GM12878 (cell line): ENCODE results near the gene MYOM1. TPM values are rescaled to one million over a fixed set of nuclear protein-coding genes. Genes with fewer than 3 reads are reported as not detected.
A peak's percentile ranks its signal among the peaks of the same experiment; 100 is the strongest.

Source experiments
- ATAC-seq: fragments of 200-7000 bp; cut with Tn5 transposase; 3 replicates; pipeline ENCODE4 v1.9.1; 2020; ENCODE audit warnings: mild to moderate bottlenecking, moderate library complexity
- BruUV-seq: library from RNA; stranded (reverse); fragments of 400-500 nt; replicated peaks from 2 replicates; lab custom pipeline; 2021; lab: Mats Ljungman, UMichigan
- CTCF ChIA-PET: fragments of 300-600 bp; sonication (Branson Sonifier 250); formaldehyde crosslinking; extraction: SDS; loops from one replicate; lab custom pipeline; 2021; ENCODE audit warnings: inconsistent platforms; lab: Yijun Ruan, JAX
- POLR2A ChIA-PET: fragments of 350-600 bp; formaldehyde crosslinking; extraction: SDS; loops from one replicate; lab custom pipeline; 2021; ENCODE audit warnings: inconsistent platforms; lab: Charles Lee
- RAD21 ChIA-PET: fragments of 300-600 bp; sonication (Branson Sonifier 250); formaldehyde crosslinking; loops from one replicate; lab custom pipeline; 2023; ENCODE audit warnings: antibody characterized with exemption; ENCODE audit not compliant: unreplicated experiment; lab: Charles Lee
- SMC1A ChIA-PET: fragments of 300-600 bp; sonication (Branson Sonifier 250); formaldehyde crosslinking; loops from one replicate; lab custom pipeline; 2023; ENCODE audit not compliant: unreplicated experiment, uncharacterized antibody; lab: Charles Lee
- DNase-seq: peaks from one replicate; pipeline ENCODE4 v3.0.0-alpha.2; 2011; ENCODE audit warnings: low read depth, low spot score
- FAIRE-seq: peaks from 3 replicates; lab custom pipeline; 2011; peaks lifted over from hg19 to GRCh38; lab: Jason Lieb, UNC
- H2AFZ ChIP-seq: 2 replicates; pipeline ENCODE4 v1.6.0; 2011; ENCODE audit warnings: low read depth, low read length, control low read depth; ENCODE audit not compliant: control insufficient read depth
- H3K27ac ChIP-seq: 2 replicates; pipeline ENCODE4 v1.5.1; 2011; ENCODE audit warnings: control low read depth; ENCODE audit not compliant: control insufficient read depth, insufficient read depth
- H3K27me3 ChIP-seq, 2 experiments: replicated peaks in 1 of 2; 2 replicates each; pipeline versions ENCODE4 v1.6.0 to v1.6.1; 2011; ENCODE audit warnings: low read length in 1 of 2; ENCODE audit not compliant: control insufficient read depth in 2 of 2, insufficient read depth in 2 of 2
- H3K36me3 ChIP-seq, 2 experiments: 2 replicates each; pipeline ENCODE4 v1.5.1; 2011; ENCODE audit warnings: low read length in 1 of 2; ENCODE audit not compliant: control insufficient read depth in 2 of 2, insufficient read depth in 2 of 2
- H3K4me1 ChIP-seq: 2 replicates; pipeline ENCODE4 v1.6.1; 2011; ENCODE audit warnings: mild to moderate bottlenecking, low read length, moderate library complexity, mixed read lengths; ENCODE audit not compliant: control insufficient read depth, insufficient read depth
- H3K4me2 ChIP-seq: 2 replicates; pipeline ENCODE4 v1.6.0; 2011; ENCODE audit warnings: control low read depth; ENCODE audit not compliant: control insufficient read depth, insufficient read depth
- H3K4me3 ChIP-seq: fragments of 200-600 bp; sonication (generic); 2 replicates; pipeline ENCODE4 v1.5.1; 2016
- H3K79me2 ChIP-seq: 2 replicates; pipeline ENCODE4 v1.6.0; 2011; ENCODE audit warnings: low read length; ENCODE audit not compliant: control insufficient read depth, insufficient read depth
- H3K9ac ChIP-seq: 2 replicates; pipeline ENCODE4 v1.8.0; 2011; ENCODE audit warnings: low read length, control low read depth, mixed read lengths; ENCODE audit not compliant: control insufficient read depth, insufficient read depth
- H3K9me3 ChIP-seq: replicated peaks from 3 replicates; pipeline ENCODE4 v1.5.1; 2011; ENCODE audit warnings: mild to moderate bottlenecking, low read length; ENCODE audit not compliant: control insufficient read depth, insufficient read depth
- H4K20me1 ChIP-seq: 2 replicates; pipeline ENCODE4 v1.6.0; 2011; ENCODE audit not compliant: control insufficient read depth, insufficient read depth
- ATF2 ChIP-seq: IDR thresholded peaks from 2 replicates; pipeline ENCODE4 v1.6.1; 2012; ENCODE audit warnings: low read length, inconsistent platforms
- ATF7 ChIP-seq: fragments of 450-650 bp; IDR thresholded peaks from 2 replicates; pipeline ENCODE4 v1.6.1; 2016; ENCODE audit warnings: low read depth, mild to moderate bottlenecking
- CBFB ChIP-seq: IDR thresholded peaks from 2 replicates; pipeline ENCODE4 v1.6.1; 2016; ENCODE audit warnings: antibody characterized with exemption, low read depth
- CEBPB ChIP-seq, 2 experiments: fragments of 150-350 bp in 1 of 2; IDR thresholded peaks; 2 replicates each; pipeline ENCODE4 v1.6.1; 2012 to 2014; ENCODE audit warnings: low read depth in 2 of 2, low read length in 2 of 2, borderline replicate concordance in 1 of 2, inconsistent platforms in 1 of 2
- CREB1 ChIP-seq: IDR thresholded peaks from 2 replicates; pipeline ENCODE4 v1.6.1; 2012; ENCODE audit warnings: low read depth, mild to moderate bottlenecking, inconsistent platforms
- CREM ChIP-seq: IDR thresholded peaks from 2 replicates; pipeline ENCODE4 v1.6.1; 2014; ENCODE audit warnings: antibody characterized with exemption, low read depth
- EGR1 ChIP-seq, 2 experiments: IDR thresholded peaks; 1 replicate in 1 of 2; 2 replicates in 1 of 2; pipeline ENCODE4 v1.6.1; 2011 to 2012; ENCODE audit warnings: low read depth in 2 of 2, low read length in 2 of 2, borderline replicate concordance in 1 of 2, mild to moderate bottlenecking in 1 of 2, moderate library complexity in 1 of 2
- GABPA ChIP-seq: IDR thresholded peaks from 2 replicates; pipeline ENCODE4 v1.6.1; 2014; ENCODE audit warnings: antibody characterized with exemption, low read depth, mild to moderate bottlenecking, inconsistent platforms
- NFIC ChIP-seq: IDR thresholded peaks from 2 replicates; pipeline ENCODE4 v1.6.1; 2012; ENCODE audit warnings: low read depth, mild to moderate bottlenecking, inconsistent platforms, low read length, moderate library complexity
- PML ChIP-seq: IDR thresholded peaks from 2 replicates; pipeline ENCODE4 v1.6.1; 2012; ENCODE audit warnings: low read length, inconsistent platforms
- SMC3 ChIP-seq: IDR thresholded peaks from 2 replicates; pipeline ENCODE4 v1.6.1; 2011; ENCODE audit warnings: low read length, improper control_type of control experiment, borderline replicate concordance
- SP1 ChIP-seq: IDR thresholded peaks from one replicate; pipeline ENCODE4 v1.6.1; 2011; ENCODE audit warnings: low read depth, low read length
- SRF ChIP-seq, 2 experiments: IDR thresholded peaks; 2 replicates each; pipeline ENCODE4 v1.6.1; 2011; ENCODE audit warnings: low read depth in 2 of 2, low read length in 2 of 2, mild to moderate bottlenecking in 1 of 2, moderate library complexity in 1 of 2
- WGBS: methylation state at CpG from one replicate; pipeline ENCODE4 v1.1.6; 2016; ENCODE audit warnings: low lambda C conversion rate; ENCODE audit not compliant: insufficient replicate concordance, insufficient coverage; ENCODE audit errors: missing lambda C conversion rate; 5-methylcytosine and 5-hydroxymethylcytosine counted together
- in situ Hi-C: fragments of 300-500 bp; cut with MboI; formaldehyde crosslinking; loops from 9 replicates; pipeline ENCODE4 v1.14.3; 2018; ENCODE audit warnings: mixed read lengths
- intact Hi-C: fragments of 100-400 bp; cut with micrococcal nuclease; formaldehyde crosslinking; loops from one replicate; pipeline ENCODE4 v1.14.2; 2022; ENCODE audit not compliant: unreplicated experiment
- polyA plus RNA-seq, 11 experiments: library from polyadenylated mRNA; depleted of rRNA in 4 of 11; unstranded in 6 of 11; stranded (reverse) in 5 of 11; fragments of >200 nt; fragmentation: Nextera tagmentation in 4 of 11; fragmentation: Illumina TruSeq in 1 of 11; extraction: Ambion mirVana in 4 of 11; extraction: Trizol in 1 of 11; gene quantifications; 1 replicate in 1 of 11; 2 replicates in 10 of 11; pipeline versions ENCODE4 v1.2.1 to v1.2.3, GENCODE V29; 2011 to 2016; ENCODE audit warnings: inconsistent platforms in 2 of 11, missing spikeins in 2 of 11, low read depth in 1 of 11
- total RNA-seq, 4 experiments: library from RNA; depleted of rRNA in 3 of 4; stranded (reverse); fragments of >200 nt in 3 of 4; fragmentation: Illumina TruSeq in 1 of 4; extraction: Trizol in 1 of 4; gene quantifications; 2 replicates each; pipeline versions ENCODE4 v1.2.1 to v1.2.3, GENCODE V29; 2013 to 2021
- TF ChIP-seq, protein P1 (sequence below): fragments of 450-650 bp; IDR thresholded peaks from 2 replicates; pipeline ENCODE4 v1.6.1; 2016; ENCODE audit warnings: mild to moderate bottlenecking

MYOM1 gene
- total and polyA plus RNA-seq, 10 of the 15 experiments (the other 5 are each of a cell fraction or from before 2014, with no cell fraction given) = 0.06 to 1.0 (median 0.57) TPM

DNA sequence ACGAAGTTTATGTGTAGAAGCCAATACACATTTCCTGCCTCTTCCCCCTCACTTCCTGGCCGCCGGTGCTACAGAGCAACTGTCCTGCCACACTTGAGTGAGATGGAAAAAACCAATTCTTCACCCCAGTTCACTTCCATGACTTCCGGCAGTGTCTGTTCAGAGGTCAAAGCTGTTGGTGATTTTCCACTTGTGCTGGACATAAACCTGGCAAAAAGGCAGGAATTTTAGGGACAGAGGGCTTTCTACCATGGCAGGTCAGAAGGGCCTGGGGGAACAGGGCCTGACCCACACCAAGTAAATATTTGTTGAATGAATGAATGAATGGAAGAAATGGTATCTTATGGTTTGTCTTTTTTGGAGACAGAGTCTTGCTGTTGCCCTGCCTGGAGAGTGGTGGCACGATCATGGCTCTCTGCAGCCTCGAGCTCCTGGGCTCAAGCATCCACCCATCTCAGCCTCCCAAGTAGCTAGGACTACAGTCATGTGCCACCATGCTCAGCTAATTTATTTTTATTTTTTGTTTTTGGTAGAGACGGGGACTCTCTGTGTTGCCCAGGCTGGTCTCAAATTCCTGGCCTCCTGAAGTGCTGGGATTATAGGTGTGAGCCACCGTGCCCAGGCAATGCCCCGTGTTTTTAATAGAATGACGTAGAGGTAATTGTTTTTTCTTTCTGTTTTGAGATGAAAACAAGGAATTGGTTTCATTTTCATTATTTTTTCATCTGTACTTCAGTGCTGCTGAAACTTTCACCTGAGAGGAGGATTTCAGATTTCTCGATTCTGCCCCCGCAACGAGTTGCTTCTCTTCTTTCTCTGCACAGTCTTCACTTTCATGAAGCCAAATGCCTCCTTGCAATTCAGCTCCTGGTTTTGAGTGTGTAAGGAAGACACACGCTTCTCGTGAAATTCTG, 158.8 kb downstream of the MYOM1 start:
- peak overlapping the region; percentile 17; the same call in 1 of the 2 replicates for H3K9ac ChIP-seq
- FAIRE-seq = peak; percentile 68
- intact Hi-C loops = loop anchor here (5.0 kb wide), 2 partner anchors 49 to 64 kb away; partner anchors contain the start of gene LPIN2
- no peaks in the 10 kb centered on the region for H4K20me1 ChIP-seq
- no TSS peak for BruUV-seq
- peaks cover 2% of the 10 kb centered on the region; the same call in 2 of the 3 replicates for H3K9me3 ChIP-seq
- SMC1A ChIA-PET = interaction anchor here (0.9 to 7.8 kb wide), 14 partner anchors 14 to 186 kb away, joined by 3 to 78 read pairs (median 6); partner anchors contain the start of gene MYL12A
- peak overlapping the region; percentile 40 for H3K4me2 ChIP-seq
- CTCF ChIA-PET = interaction anchor here (1.1 to 7.8 kb wide), 19 partner anchors 15 to 185 kb away, joined by 3 to 131 read pairs (median 9); partner anchors contain the start of gene MYL12A
- POLR2A ChIA-PET = interaction anchor here (0.6 to 1.5 kb wide), 5 partner anchors 49 to 411 kb away, joined by 3 read pairs; no protein-coding TSS in a partner anchor
- H3K36me3 ChIP-seq = no peaks in the 10 kb centered on the region
- RAD21 ChIA-PET = interaction anchor here (0.9 to 3.8 kb wide), 7 partner anchors 13 to 185 kb away, joined by 3 to 45 read pairs (median 8); partner anchors contain the start of gene MYL12A
- H3K27me3 ChIP-seq = no peaks in the 10 kb centered on the region
- no peak for DNase-seq
- in situ Hi-C loops = no loop called here
- 0 out of 2 replicates have a peak overlapping the region, but pooled peaks have one; percentile 12 for H3K4me3 ChIP-seq
- 49% methylated on average over 15 of the region's 15 CpGs for WGBS
- peak; percentile 56 for ATAC-seq
- peak overlapping the region; percentile 48 for H2AFZ ChIP-seq
- peak overlapping the region; percentile 73 for H3K27ac ChIP-seq
- no peaks in the 10 kb centered on the region for H3K79me2 ChIP-seq
- peaks cover 32% of the 10 kb centered on the region for H3K4me1 ChIP-seq
- TF ChIP-seq SP1 (no peak), SRF (IDR thresholded peaks at IDR 0.05; ENCODE audit: low read depth in 2 of 2, low read length in 2 of 2) (peak in 1 of 2 experiments; percentile 52; a peak in 1 of 4 replicates), PML (no peak), EGR1 (IDR thresholded peaks at IDR 0.05; ENCODE audit: borderline replicate concordance in 1 of 2, low read depth in 2 of 2, low read length in 2 of 2) (peak in 1 of 2 experiments; percentile 67; a peak in 1 of 3 replicates), CBFB (no peak), GABPA (peak; percentile 78), ATF2 (0 out of 2 replicates have a peak, but pooled peaks have one; percentile 50), CEBPB (IDR thresholded peaks at IDR 0.05; ENCODE audit: borderline replicate concordance in 1 of 2, low read depth in 2 of 2, low read length in 2 of 2) (no peak), CREM (peak; percentile 42; the same call in 1 of the 2 replicates), NFIC (peak; percentile 13; the same call in 1 of the 2 replicates), CREB1 (peak; percentile 55; the same call in 1 of the 2 replicates), ATF7 (peak; percentile 87), SMC3 (no peak; the same call in 1 of the 2 replicates)
- TF ChIP-seq, protein P1, sequence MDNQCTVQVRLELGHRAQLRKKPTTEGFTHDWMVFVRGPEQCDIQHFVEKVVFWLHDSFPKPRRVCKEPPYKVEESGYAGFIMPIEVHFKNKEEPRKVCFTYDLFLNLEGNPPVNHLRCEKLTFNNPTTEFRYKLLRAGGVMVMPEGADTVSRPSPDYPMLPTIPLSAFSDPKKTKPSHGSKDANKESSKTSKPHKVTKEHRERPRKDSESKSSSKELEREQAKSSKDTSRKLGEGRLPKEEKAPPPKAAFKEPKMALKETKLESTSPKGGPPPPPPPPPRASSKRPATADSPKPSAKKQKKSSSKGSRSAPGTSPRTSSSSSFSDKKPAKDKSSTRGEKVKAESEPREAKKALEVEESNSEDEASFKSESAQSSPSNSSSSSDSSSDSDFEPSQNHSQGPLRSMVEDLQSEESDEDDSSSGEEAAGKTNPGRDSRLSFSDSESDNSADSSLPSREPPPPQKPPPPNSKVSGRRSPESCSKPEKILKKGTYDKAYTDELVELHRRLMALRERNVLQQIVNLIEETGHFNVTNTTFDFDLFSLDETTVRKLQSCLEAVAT = peak; percentile 96
